Right renal pelvis (tissue), 4 donors: ENCODE results near the gene TOX2. TPM values are rescaled to one million over a fixed set of nuclear protein-coding genes. Genes with fewer than 3 reads are reported as not detected.
A peak's percentile ranks its signal among the peaks of the same experiment; 100 is the strongest.

Source experiments
- DNase-seq, 4 donors: peaks; one replicate each; pipeline ENCODE4 v3.0.0-alpha.2; 2013; ENCODE audit warnings: low read depth in 4 of 4, low spot score in 3 of 4, missing footprints in 1 of 4
- polyA plus RNA-seq, 4 donors: library from polyadenylated mRNA; unstranded; fragments of 120-200 nt; gene quantifications; one replicate each; pipeline ENCODE4 v1.2.1, GENCODE V29; 2013; ENCODE audit not compliant: insufficient read length in 4 of 4

The TOX2 gene
- polyA plus RNA-seq, 4 donors = 3.8 to 5.1 (median 4.2) TPM

DNA sequence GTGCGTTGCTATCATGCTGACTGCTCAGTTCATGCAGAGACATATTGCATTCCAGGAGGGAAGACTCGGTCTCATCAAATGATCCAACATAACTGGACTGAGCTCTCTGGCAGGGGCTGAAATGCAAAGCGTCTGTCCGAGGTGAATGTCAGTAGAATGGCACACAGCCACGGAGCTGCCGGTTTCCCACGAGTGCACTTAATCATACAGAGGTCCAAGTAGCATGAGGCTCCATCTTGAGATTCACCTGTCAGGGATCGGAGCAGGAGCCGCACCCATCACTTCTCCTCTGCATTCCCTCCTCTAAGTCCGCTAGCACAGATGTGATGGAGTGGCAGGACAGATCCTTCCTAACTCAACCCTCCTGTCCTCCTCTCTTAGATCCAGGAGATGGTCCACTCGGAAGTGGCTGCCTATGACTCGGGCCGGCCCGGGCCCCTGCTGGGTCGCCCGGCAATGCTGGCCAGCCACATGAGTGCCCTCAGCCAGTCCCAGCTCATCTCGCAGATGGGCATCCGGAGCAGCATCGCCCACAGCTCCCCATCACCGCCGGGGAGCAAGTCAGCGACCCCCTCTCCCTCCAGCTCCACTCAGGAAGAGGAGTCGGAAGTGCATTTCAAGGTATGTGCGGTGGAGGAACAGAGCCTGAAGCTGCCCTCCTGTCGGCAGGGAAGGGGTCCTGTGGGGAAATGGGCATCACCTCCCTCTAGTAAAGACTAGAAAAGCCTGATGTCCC, 136.4 kb downstream of the TOX2 start:
- no peak for DNase-seq

DNA sequence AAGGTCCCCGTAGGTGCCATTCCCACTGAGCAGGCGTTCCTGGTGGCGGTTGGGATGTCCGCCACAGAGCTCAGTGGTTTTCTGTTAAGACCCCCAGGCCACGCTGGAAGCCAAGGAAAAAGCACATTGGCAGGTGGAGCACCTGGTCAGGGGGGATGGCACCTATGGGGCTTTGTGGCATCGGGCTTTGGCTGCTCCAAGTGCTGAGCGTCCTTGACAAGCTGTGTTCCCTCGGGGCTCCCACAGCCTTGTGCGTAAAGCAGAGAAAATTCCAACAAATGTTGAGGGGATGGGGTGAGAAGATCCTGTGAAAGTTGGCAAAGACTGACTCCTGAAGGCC, 137.0 kb downstream of the TOX2 start:
- no peak for DNase-seq

DNA sequence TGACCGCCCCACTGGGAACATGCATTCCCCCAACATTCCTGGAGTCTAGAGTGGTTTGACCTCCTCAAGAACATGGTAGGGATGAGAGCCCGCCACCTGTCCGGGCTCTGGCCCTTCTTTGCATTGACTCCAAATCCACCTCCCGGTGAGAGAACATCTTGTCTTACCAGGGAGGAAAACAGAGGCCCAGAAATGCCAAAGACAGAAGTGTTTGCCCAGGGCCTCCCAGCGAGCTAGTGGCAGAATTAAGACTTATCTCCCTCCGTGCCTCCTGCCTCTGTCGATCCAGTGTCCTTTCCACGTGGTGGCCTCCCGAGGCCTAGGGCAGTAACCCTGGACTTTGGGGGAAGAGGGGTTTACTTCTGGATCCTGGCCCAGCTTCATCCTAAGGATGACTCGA, 137.5 kb downstream of the TOX2 start:
- DNase-seq = no peak

DNA sequence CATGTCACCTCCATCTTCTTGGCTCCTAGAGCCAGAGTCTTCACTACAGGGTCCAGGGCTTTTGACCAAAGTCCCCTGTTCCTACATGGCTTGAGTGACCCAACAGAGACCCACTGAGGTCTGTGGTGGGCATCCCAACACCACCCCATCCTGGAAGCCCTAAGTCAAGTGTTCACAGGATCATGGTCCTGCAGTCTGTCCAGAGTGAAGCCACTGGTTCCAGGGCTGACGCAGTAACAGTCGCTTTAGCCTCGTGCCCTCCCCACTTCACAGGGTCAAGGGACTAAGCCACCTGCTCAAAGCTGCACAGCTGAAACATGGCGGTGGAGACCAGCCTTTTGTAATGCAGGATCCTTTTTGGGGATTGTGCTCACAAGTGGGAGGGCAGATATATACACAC, 138.4 kb downstream of the TOX2 start:
- DNase-seq = no peak

DNA sequence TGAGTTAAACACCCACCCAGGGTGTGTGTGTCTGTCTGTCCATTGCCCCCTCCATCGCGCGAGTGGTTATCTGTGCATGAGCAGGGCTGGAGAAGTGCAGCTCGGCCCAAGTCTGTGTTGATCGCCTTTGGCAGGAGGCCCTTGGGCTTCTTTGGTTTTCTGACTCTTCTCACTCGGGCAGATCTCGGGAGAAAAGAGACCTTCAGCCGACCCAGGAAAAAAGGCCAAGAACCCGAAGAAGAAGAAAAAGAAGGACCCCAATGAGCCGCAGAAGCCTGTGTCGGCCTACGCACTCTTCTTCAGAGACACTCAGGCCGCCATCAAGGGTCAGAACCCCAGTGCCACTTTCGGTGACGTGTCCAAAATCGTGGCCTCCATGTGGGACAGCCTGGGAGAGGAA, 139.5 kb downstream of the TOX2 start:
- no peak for DNase-seq

DNA sequence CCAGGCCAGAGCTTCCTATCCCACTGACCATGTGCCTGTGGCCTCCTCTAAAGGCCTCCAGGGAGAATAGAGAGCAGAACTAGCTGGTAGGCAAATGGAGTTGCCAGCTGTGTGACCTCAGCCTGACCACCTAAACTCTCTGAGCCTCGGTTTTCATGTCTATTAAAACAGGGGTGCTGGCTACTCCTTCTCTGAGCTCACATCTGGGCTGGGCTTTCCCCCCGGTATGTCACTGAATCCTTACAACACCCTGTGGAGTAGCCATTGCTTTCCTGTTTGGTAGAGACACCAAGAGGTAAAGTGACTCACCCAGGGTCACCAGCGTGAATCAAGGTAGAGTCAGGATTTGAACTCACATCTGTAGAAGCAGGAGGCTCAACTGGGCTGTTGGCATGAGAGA, 140.2 kb downstream of the TOX2 start:
- DNase-seq = no peak

DNA sequence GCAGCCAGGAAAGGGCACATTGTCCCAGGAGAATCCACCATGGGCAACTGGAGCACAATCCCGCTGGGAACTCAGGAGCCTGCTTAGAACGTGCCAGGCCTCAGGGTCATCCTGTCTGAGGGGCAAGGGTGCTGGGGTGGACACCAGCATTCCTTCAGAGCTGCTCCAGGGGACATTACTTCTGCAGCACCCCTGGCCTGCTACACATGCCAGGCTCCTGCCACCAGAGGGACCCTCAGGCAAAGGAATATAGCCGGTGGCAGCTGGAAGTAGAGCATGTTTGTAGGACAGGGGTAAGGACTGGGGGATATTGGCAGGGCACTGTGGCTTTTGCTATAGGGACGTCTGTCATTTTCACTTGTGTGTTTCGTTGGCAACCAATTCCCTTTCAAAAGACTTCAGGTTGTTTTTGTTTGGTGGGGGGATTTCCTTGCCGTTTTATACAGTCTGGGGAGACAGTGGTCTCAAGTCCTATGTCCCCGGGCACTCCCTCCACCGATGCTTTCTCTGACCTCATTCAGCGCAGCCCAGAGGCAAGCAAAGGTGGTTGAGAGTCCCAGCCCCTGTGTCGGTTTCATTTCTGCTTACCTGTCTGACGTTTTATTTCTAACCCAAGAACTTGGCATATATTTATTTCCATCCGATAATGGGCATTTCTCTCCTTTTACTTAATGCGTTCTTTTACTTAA, 141.5 kb downstream of the TOX2 start:
- DNase-seq = peak in 1 of 4 donors; percentile 20

DNA sequence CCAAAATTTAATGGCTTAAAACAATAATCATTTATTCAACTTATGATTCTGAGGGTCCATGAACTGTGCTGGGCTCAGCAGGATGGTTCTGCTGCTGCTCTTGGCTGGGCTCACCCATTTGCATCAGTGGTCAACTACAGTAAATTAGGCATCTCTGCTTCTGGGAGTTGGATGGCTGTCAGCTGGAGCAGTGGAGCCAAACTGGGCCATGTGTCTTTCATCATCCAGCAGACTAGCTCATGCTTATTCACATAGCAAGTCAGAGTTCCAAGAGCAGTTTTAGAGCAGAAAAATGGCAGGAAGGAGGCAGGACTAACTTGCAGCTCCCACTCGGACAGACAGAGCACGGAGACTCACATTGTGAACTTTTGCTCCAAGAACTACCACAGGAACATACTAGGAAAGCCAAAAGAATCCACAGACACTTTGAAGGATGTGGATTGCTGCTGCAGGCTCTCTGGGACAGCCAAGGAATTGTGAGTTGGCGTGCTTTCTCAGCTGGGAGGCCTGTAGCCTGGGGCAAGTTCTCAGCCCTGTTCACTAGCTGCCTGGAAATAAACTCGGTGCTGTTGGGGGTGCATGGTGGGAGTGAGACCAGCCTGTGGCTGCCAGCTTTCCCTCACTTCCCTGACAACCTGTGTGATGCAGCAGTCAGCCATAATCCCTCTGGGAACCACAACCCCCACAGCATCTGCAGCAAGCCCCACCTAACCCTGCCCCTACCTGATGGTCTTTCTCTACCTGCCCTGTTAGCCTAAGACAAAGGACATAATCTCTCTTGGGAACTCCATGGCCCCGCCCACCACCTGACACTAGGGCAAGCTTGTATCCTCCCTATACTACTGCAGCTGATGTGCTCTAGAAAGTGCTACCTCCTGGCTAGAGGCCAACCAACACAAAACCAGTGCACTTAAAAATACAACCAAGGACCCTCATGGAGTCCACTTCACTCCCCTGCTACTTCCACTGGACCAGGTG, 143.3 kb downstream of the TOX2 start:
- DNase-seq = no peak

DNA sequence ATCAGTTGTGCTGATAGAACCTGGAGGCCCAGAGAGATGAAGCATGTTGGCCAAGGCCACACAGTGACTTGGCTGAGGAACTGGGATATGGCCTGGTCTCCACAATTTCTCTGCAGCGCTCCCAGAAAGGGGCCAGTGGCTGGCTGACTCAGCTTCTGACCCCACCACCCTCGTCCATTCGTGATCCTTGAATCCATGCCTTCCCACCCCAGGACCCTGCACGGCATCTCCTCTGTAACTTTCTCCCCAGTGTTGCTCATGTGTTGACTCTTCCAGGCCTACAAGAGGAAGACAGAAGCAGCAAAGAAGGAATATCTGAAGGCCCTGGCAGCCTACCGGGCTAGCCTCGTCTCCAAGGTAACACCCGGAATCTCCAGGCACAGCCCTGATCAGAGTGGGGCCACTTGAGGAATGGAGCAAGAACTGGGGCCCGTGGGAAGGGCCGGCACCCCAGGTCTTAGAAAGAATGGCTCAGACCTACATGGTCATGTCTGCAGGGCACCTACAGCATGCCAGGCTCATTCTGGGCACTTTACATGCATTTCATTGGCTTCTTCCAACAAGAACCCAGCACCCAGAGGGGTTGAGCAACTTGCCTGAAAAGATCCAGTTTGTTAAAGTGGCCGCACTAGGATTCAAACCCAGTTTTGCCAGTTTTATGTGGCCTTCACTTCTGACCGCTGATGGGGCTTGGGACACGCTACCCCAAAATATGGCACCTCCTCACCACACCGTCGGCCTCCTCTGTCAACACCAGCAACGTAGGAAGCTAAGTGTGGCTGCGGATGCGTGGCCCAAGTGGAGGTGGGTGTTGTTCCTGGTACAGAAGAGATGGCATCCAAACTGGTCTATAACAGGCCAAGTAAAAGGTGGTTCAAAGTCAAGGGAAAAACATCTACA, 150.1 kb downstream of the TOX2 start:
- no peak for DNase-seq

DNA sequence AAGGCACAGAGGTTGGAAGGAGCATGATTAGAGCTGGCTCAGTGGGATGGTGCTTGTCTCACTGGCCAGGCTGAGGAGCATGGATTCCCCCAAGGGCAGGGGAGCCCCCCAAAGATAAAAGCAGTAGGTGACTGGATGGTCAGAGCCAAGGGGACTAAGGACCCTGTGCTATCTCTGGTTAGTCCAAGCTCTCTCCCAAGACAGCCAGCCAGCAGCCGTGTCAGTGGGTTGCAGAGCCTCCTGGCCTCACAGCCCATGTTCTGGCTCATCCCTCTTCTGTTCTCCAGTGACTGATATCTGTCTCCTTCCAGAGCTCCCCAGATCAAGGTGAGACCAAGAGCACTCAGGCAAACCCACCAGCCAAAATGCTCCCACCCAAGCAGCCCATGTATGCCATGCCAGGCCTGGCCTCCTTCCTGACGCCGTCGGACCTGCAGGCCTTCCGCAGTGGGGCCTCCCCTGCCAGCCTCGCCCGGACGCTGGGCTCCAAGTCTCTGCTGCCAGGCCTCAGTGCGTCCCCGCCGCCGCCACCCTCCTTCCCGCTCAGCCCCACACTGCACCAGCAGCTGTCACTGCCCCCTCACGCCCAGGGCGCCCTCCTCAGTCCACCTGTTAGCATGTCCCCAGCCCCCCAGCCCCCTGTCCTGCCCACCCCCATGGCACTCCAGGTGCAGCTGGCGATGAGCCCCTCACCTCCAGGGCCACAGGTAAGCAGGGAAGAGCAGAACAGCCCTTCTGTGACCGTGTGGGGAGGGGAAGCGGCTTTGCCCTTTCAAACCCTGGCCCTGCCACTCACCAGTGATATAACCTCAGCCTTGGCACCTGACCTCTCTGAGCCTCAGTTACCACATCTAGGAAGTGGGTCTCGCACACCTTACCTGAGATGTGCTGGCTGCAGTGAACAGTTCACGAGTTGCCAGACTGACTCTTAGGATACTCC, 151.0 kb downstream of the TOX2 start:
- no peak for DNase-seq

DNA sequence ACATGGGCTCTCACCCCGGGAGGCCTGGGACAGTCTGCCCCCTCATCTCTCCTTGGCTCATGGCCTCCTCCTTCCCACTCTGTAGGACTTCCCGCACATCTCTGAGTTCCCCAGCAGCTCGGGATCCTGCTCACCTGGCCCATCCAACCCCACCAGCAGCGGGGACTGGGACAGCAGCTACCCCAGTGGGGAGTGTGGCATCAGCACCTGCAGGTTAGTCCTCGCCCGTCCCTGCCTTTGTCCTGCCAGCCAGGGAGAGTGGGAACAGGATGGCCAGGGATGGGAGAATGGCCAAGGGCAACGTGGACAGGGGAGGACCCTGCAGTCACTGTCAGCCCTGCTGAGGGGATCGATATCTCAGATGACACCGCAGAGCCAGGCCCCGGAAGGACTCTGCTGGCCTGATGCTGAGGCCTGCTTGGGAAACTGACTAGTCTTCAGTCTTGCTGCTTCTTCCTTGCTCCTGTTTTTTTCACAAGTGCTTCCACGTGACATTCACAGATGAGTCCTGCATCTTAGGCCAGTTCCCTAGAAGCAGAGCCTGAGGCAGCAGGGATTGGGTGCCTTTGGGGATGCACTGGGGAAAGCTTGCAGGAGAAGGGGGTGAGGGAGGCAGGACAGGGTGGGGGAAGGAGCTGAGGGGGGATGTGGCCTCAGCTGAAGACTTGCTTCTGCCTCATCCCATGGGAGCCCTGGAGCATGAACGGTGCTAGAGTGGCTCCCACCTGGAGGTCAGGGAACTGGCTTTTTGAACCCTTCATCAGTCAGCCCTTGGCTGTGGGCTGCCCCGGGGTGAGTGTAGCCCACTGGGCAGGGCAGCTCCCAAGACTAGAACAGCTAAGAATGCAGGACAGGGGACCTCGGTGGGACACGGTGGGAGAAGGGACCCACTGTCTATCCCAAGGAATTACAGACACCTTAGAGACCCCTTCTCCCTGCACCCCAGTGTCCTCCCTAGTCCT, 152.3 kb downstream of the TOX2 start:
- no peak for DNase-seq

DNA sequence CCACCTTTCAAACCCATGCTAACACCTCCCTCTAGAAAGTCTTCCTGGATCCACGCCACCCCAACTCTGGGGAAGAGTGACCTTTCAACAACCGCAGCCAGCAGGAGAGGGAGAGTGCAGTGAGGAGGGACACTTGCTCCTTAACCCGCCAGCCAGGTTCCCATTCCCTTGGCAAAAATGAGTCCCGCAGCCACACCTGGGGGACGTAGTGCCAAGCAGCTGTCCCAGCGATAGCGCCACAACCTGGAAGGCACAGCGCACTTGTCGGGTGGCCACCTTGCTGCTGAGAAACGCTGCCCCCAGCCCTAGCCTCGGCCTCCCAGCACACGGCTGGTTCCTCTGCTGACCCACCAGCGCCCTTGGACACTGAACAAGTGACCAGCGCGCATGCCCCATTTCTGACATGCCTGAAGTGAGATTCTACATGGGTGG, 153.0 kb downstream of the TOX2 start:
- DNase-seq = no peak

DNA sequence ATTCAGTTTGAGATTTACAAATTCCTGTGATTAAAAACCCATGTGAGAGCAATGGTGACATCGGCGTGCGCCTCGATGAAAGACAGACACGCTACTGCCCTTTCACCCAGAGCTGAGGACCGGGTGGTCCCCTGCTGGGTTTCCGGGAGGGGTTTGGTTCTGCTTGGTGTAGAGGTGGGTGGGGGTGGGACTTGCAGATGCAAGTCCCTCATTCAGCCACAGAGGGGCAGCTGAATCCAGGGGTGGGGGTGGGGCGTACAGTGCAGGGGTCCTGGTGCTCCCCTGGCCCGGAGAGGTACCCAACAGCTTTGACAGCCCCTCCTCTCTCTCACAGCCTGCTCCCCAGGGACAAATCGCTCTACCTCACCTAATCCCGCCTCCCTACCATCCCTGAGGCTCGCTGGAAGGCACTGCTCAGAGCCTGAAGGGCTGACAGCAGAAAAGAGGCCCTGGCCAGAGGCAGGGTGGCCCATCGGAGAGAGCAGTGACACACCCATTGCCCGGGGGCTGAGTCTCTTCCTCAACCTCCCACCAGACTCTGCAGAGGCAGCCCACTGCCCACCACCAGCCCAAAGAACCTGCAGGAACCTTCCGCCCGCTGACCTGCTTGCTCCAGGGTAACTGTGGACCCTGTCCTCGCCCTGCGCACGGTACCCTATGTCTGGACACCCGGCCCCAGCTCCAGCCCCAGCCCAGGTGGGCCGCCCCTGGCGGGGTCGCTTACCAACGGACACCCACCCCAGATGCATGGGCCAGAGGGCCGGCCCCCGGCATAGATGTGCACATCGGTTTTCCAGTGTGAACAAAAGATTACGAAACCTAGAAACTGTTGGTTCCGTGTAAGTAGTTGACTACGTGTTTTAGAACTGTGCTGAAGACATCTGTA, 153.9 kb downstream of the TOX2 start:
- no peak for DNase-seq

DNA sequence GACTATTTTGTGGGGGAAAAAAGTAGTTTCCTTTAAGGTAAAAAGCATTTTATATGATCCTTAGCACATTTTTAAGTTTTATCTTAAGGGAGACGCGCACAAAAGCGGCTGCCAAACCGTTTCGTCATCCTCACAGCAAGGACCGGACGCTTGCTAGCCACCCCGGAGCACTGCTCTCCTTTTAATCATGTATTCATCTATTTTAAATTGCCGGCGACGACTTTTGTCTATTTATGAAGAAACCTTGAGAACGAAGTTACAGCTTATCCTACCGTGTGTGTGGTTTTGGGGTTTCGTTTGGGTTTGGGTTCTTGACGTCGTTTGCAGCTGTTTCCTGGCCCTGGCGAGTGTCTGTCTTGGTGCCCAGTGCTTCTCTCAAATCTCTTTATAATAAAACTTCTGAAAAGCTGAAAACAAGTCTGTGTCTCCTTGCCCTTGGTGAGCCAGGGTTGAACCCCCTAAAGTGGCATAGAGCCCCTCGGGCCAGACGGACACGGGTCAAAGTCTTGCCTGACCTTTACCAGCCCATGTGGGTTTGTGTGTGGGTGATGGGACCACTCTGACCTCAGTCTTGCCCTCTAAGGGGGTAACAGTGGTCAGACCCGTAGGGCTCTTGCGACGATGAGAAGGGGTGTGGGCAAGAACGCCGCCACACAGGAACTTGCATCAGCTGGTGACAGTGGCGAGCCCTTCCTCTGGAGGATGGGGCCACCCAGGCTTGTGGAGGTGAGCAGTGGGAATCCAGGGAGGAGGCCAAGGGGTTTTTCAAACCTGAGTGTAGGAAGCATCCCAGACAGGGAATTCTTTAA, 154.8 kb downstream of the TOX2 start:
- DNase-seq = no peak

DNA sequence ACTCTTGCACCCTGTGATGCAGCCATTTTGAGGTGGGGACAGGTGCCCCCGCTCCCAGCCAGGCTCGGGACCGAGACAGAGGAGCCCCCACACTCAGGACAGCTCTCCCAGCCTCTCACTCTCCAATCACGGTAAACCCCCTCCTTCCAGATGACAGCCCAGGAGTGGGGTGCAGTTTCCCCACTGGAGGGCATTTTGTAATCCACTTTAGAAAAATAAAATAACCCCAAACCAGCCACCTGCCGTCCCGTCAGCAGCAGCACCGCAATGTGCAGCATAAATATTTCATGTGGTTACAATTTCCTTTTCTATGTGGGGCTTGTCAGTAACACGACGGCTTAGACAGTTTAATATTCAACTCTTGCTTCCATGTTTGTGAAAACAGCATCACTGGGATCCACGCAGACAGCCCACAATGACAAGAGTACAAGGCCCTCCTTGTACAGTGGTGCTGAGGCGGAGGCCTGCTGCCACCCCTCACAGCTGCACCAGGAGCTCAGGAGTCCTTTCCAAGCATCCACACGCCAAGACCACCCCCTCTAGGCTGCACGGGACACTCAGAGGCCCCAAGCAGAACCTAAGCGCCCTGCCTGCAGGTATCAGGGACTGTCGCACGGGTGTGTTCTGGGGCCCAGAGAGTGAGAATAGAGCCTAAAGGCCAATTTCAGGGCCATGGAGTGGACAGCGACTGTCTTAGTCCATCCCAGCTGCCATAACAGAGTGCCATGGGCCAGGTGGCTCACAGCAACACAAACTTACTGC, 155.7 kb downstream of the TOX2 start:
- DNase-seq = no peak
